HEK293 (cell line): Measurements from ENCODE around the gene VDAC1.

ENCODE experiments used
- CTCF ChIP-seq: fragments of 450-650 bp; formaldehyde crosslinking; IDR thresholded peaks from 2 replicates; pipeline ENCODE4 v1.5.1; 2016; ENCODE audit warnings: missing biosample characterization, missing genetic modification characterization
- GLI4 ChIP-seq: fragments of 450-650 bp; formaldehyde crosslinking; IDR thresholded peaks from 2 replicates; pipeline ENCODE4 v1.5.1; 2016; ENCODE audit warnings: missing biosample characterization, missing genetic modification characterization
- KLF1 ChIP-seq: fragments of 450-650 bp; formaldehyde crosslinking; IDR thresholded peaks from 2 replicates; pipeline ENCODE4 v1.5.1; 2016; ENCODE audit warnings: missing biosample characterization, missing genetic modification characterization
- KLF9 ChIP-seq: fragments of 450-650 bp; formaldehyde crosslinking; IDR thresholded peaks from 2 replicates; pipeline ENCODE4 v1.5.1; 2016; ENCODE audit warnings: missing biosample characterization, missing genetic modification characterization, low read depth
- ZBTB8A ChIP-seq: fragments of 450-650 bp; formaldehyde crosslinking; IDR thresholded peaks from 2 replicates; pipeline ENCODE4 v1.5.1; 2016; ENCODE audit warnings: missing biosample characterization, missing genetic modification characterization
- ZNF394 ChIP-seq: fragments of 450-650 bp; formaldehyde crosslinking; IDR thresholded peaks from 2 replicates; pipeline ENCODE4 v1.5.1; 2016; ENCODE audit warnings: missing biosample characterization, missing genetic modification characterization, mild to moderate bottlenecking, moderate library complexity, borderline replicate concordance

GRCh38 chr5:133970325-133970909 is 34.4 kb downstream of the VDAC1 start:
- no peak for TF ChIP-seq CTCF (tag by site-specific recombination)
- TF ChIP-seq KLF1 (tag by site-specific recombination): no peak
- TF ChIP-seq GLI4 (tag by site-specific recombination): no peak
- TF ChIP-seq KLF9 (tag by site-specific recombination): no peak
- no peak for TF ChIP-seq ZNF394 (tag by site-specific recombination)
- no peak for TF ChIP-seq ZBTB8A (tag by site-specific recombination)
